ENCODE measurements around the gene APOM. TPM values are rescaled to one million over a fixed set of nuclear protein-coding genes. Genes with fewer than 3 reads are reported as not detected.

Gene APOM
- polyA plus RNA-seq, 3 donors: 4.2 to 8.3 (median 4.8) TPM

DNA sequence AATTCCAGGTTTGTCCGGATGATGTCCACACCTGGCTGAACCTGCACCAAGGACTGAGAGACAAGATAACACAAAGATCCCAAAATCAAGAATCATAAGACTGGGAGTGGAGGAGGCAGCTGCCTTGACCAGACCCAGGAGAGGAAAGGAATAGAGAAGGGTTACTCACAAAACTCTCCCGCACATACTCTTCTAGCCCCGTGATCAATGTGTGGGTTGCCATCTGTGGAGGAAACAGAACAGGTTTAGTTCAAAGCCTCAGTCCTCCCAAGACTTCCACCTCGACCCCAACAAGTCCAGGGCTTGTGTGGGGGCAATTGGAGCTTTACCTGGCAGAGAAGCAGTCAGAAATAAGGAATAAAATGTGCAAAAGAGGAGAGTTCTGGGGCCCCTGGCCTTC is 14.3 kb upstream of the APOM start:
- Histone ChIP-seq H3K4me1 (ENCODE audit: control insufficient read depth in 1 of 2, insufficient read depth in 2 of 2, low read length in 2 of 2) (no peaks in the 10 kb centered on the region), H3K4me3 (replicated peaks in 1 of 3; ENCODE audit: low read depth in 2 of 3, low read length in 3 of 3) (no peak overlapping the region), H3K27me3 (ENCODE audit: control insufficient read depth in 2 of 2, insufficient read depth in 2 of 2, low read length in 2 of 2) (no peaks in the 10 kb centered on the region), H3K9me3 (replicated peaks in 1 of 2; ENCODE audit: control insufficient read depth in 1 of 2, insufficient read depth in 1 of 2, low read length in 2 of 2) (no peaks in the 10 kb centered on the region), H3K27ac (ENCODE audit: low read depth in 1 of 2, low read length in 2 of 2) (no peak overlapping the region), H3K79me2 (ENCODE audit: insufficient read depth, low read length) (no peaks in the 10 kb centered on the region), H4K20me1 (ENCODE audit: insufficient read depth, low read length) (peaks cover 84% of the 10 kb centered on the region), H3K4me2 (replicated peaks; ENCODE audit: extremely low read depth, low read length, poor library complexity, severe bottlenecking) (no peak overlapping the region), H3K36me3 (replicated peaks in 1 of 2; ENCODE audit: control insufficient read depth in 1 of 2, insufficient read depth in 2 of 2, low read length in 2 of 2) (peaks cover 94 to 99% of the 10 kb centered on the region in 2 donors), H2AFZ (ENCODE audit: insufficient read depth, low read depth, low read length, poor library complexity, severe bottlenecking) (no peak overlapping the region), H3K9ac (ENCODE audit: insufficient read depth, low read length, poor library complexity, severe bottlenecking) (no peak overlapping the region)
- Mint-ChIP-seq H3K4me1 (no peaks in the 10 kb centered on the region), H3K27ac (peak overlapping the region in 2 of 7 donors; percentile 3 to 65), H3K27me3 (ENCODE audit: low read depth in 3 of 3) (no peaks in the 10 kb centered on the region), H3K4me3 (no peak overlapping the region), H3K36me3 (peaks cover 82 to 97% of the 10 kb centered on the region in 2 donors), H3K9me3 (no peaks in the 10 kb centered on the region)
- WGBS (ENCODE audit: insufficient coverage): no CpG with 5 or more reads among the region's 4 CpGs
- intact Hi-C loops (cut with micrococcal nuclease): no loop called here
- TF ChIP-seq, protein P1, sequence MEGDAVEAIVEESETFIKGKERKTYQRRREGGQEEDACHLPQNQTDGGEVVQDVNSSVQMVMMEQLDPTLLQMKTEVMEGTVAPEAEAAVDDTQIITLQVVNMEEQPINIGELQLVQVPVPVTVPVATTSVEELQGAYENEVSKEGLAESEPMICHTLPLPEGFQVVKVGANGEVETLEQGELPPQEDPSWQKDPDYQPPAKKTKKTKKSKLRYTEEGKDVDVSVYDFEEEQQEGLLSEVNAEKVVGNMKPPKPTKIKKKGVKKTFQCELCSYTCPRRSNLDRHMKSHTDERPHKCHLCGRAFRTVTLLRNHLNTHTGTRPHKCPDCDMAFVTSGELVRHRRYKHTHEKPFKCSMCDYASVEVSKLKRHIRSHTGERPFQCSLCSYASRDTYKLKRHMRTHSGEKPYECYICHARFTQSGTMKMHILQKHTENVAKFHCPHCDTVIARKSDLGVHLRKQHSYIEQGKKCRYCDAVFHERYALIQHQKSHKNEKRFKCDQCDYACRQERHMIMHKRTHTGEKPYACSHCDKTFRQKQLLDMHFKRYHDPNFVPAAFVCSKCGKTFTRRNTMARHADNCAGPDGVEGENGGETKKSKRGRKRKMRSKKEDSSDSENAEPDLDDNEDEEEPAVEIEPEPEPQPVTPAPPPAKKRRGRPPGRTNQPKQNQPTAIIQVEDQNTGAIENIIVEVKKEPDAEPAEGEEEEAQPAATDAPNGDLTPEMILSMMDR (IDR thresholded peaks at IDR 0.05): no peak
- DNase-seq: no peak

DNA sequence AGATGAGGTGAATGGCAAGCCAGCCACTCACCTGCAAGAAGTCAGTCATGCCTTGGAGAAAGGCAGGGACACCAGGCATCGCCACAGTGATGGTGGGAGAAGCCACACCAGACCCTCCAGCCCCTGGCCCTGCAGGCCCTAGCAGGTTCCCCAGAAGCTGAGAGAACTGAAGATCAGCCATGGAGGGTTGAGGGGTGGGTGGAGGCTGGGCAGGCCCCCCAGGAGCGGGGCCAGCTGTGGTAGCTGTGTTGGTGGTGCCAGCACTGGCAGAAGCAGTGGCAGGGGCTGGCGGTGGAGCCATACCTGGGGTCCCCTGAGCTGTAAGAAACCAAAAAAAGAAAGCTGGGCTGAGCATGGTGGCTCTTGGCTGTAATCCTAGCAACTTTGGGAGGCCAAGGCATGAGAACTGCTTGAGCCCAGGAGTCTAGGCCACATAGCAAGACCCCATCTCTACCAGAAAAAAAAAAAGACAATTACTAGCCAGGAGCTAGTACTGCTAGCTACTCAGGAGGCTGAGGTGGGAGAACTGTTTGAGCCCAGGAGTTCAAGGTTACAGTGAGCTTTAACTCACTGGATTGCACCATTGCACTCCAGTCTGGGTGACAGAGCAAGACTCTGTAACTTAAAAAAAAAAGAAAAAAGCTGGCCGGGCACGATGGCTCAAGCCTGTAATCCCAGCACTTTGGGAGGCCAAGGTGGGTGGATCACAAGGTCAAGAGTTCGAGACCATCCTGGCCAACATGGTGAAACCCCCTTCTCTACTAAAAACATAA is 12.7 kb upstream of the APOM start:
- Histone ChIP-seq H3K4me1 (ENCODE audit: control insufficient read depth in 1 of 2, insufficient read depth in 2 of 2, low read length in 2 of 2) (no peaks in the 10 kb centered on the region), H3K36me3 (replicated peaks in 1 of 2; ENCODE audit: control insufficient read depth in 1 of 2, insufficient read depth in 2 of 2, low read length in 2 of 2) (peaks cover 94 to 98% of the 10 kb centered on the region in 2 donors), H2AFZ (ENCODE audit: insufficient read depth, low read depth, low read length, poor library complexity, severe bottlenecking) (no peak overlapping the region), H3K27ac (ENCODE audit: low read depth in 1 of 2, low read length in 2 of 2) (peak overlapping the region in 1 of 2 donors; percentile 26), H3K9me3 (replicated peaks in 1 of 2; ENCODE audit: control insufficient read depth in 1 of 2, insufficient read depth in 1 of 2, low read length in 2 of 2) (no peaks in the 10 kb centered on the region), H3K4me3 (replicated peaks in 1 of 3; ENCODE audit: low read depth in 2 of 3, low read length in 3 of 3) (no peak overlapping the region), H3K9ac (ENCODE audit: insufficient read depth, low read length, poor library complexity, severe bottlenecking) (no peak overlapping the region), H4K20me1 (ENCODE audit: insufficient read depth, low read length) (peaks cover 79% of the 10 kb centered on the region), H3K27me3 (ENCODE audit: control insufficient read depth in 2 of 2, insufficient read depth in 2 of 2, low read length in 2 of 2) (no peaks in the 10 kb centered on the region), H3K79me2 (ENCODE audit: insufficient read depth, low read length) (peaks cover 6% of the 10 kb centered on the region), H3K4me2 (replicated peaks; ENCODE audit: extremely low read depth, low read length, poor library complexity, severe bottlenecking) (no peak overlapping the region)
- H3K9me3 Mint-ChIP-seq: no peaks in the 10 kb centered on the region
- H3K27me3 Mint-ChIP-seq (ENCODE audit: low read depth in 3 of 3): no peaks in the 10 kb centered on the region
- no peak for DNase-seq
- H3K36me3 Mint-ChIP-seq: peaks cover 81 to 99% of the 10 kb centered on the region in 2 donors
- no peaks in the 10 kb centered on the region for H3K4me1 Mint-ChIP-seq
- intact Hi-C loops (cut with micrococcal nuclease): no loop called here
- 100% methylated on average over 3 of the region's 6 CpGs for WGBS (ENCODE audit: insufficient coverage)
- peak overlapping the region in 1 of 7 donors; percentile 18 for H3K27ac Mint-ChIP-seq
- no peak overlapping the region for H3K4me3 Mint-ChIP-seq
- TF ChIP-seq, protein P1 (IDR thresholded peaks at IDR 0.05): no peak
